Non-pigmented ciliary epithelial cell (primary cell): ENCODE results near the gene SLC6A13.
"Not testable (repeated sequence)": the region's sequence is repeated elsewhere in the genome, so short reads cannot be mapped to it uniquely, and the experiment has no call there.

Experiments used
- DNase-seq: peaks from one replicate; pipeline ENCODE4 v3.0.0-alpha.2; 2010; ENCODE audit warnings: low read depth

The SLC6A13 gene

DNA sequence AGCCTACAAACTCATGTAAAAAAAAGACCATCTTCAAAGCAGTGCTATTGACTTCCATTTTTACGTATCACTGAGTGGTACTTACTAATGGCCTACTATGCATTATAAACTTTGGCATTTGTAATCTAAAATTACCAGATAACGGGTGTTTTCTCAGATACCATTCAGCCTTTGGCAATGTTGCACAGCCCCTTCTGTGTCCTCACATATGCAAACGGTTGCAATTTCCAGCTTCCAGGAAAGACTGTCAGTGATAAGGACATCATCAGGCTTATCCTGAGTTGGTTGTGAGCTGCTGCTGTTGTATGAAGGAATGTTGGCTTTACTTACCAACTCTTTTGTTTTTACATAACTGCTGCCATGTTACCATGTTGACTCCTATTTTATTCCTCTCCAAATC lies 1.6 kb upstream of the SLC6A13 start:
- no peak for DNase-seq

- no peak for DNase-seq
Observed at GRCh38 chr12:263574-263973, 938 bp upstream of the SLC6A13 start.

GRCh38 chr12:262113-262512 lies 523 bp downstream of the SLC6A13 start:
- no peak for DNase-seq

DNA sequence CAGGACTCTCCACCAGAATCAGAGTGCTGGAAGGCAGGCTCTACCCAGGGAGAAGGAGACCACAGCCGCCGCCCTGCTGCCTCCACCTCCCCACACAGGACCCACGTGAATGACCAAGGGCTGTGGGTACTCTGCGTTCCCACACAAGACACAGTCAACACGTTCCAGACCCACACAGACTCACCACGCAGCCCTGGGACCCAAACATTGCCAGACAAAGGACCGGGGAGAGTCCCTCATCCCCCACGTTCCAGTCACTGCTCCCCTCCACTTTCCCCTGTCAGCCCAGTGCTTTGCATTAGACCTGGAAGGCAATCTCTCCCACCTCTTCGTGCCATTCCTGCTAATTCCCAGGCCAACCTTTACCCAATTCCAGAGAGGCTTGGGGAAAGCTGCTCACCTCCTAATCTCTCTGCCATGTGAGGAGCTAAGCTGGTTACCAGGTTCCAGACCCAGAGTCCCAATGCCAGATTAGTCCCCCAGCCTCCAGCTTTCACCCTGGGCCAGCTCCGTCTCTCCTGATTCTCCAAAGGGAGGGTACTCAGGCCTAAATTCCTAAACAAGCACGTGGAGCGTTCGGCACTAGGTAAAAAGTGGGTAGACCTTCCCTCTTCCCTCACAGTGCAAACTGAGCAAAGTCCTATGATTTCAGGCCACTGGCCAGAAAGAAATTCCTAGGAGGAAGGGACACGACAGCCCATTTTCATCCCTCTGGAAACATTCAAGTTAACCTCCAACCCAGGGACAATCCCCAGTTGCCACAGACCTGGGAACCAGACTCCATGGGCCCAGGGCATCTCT lies 4.9 kb downstream of the SLC6A13 start:
- DNase-seq, result no peak

DNA sequence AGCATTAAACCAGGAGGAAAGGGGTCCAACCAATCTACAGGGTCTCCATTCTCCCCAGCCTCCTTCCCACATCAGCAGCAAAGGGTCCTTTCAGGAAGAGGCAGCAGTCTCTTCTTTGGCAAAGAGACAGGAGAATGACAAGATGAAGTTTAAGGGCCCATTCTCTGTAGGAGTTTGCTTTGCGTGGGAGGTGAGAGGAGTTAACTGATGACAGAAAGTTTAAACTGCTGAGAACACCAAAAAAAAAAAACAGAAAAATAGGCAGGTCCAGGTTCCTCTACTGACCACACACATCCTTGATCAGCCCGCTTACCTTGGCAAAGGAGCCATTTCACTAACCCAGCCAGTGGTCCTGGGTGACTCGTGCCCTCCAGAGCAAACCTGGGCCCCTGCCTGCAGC lies 5.7 kb downstream of the SLC6A13 start:
- no peak for DNase-seq

GRCh38 chr12:256225-256624 lies 6.4 kb downstream of the SLC6A13 start:
- no peak for DNase-seq

- DNase-seq, result no peak
Observed at GRCh38 chr12:254912-255311, 7.7 kb downstream of the SLC6A13 start.

DNA sequence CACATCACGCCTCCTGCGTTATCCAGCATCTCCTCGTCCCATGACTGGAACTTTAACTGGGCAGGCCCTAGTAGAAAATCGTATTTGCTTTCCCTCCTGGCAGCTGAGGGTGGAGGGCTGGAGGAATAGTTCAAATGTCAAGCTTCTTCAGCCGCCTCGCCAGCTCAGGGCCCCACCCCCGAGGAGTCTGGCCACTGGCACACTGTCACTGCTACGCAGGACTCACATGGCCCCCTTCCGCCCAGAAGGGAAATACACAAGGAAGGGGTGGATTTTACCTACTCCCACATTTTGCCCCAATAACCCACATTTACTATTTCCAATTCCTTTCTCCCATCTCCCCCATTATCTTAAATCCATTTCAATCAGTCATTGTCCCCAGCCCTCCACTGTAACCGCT lies 8.6 kb downstream of the SLC6A13 start:
- no peak for DNase-seq

GRCh38 chr12:253116-253831 lies 9.4 kb downstream of the SLC6A13 start:
- DNase-seq, result no peak

GRCh38 chr12:252636-253035 lies 10.0 kb downstream of the SLC6A13 start:
- DNase-seq, result no peak

DNA sequence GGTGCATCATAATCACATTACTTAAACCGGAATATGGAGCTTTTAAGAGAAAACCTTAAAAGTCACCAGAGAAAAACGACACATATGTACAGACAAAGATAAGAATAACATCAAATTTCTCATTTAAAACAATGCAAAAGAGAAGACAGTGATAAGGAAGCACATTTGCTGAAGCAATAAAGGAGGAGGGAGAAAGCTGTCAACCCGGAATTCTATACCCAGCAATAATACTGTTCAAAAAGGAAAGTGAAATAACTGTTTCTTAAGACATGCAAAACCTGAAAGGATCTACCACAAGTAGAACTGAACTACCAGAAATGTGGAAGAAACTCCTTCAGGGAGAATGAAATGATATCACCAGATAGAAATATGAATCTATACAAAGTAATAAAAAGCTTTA lies 15.4 kb downstream of the SLC6A13 start:
- DNase-seq, result no peak

- no peak for DNase-seq
Observed at GRCh38 chr12:243381-243780, 19.3 kb downstream of the SLC6A13 start.

DNA sequence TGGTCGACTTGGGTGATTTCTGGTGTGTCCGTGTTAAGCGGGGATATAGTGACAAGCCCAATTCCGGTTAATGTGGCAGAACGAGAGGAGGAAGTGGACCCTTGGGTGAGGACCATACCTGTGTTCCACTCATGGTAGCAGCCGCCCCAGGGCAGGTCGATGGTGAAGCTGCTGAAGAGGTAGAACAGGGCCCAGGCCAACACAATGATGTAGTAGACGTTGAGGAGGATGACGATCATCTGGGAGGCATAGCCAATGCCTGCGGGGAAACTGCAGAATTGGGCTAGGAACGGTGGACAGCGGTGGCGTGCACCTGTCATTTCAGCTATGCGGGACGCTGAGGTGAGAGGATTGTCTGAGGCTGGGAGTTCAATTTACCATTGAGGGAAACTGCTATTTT lies 20.1 kb downstream of the SLC6A13 start:
- no peak for DNase-seq

- no peak for DNase-seq
Observed at GRCh38 chr12:241266-241665, 21.4 kb downstream of the SLC6A13 start.

GRCh38 chr12:240566-240965 lies 22.1 kb downstream of the SLC6A13 start:
- no peak for DNase-seq

DNA sequence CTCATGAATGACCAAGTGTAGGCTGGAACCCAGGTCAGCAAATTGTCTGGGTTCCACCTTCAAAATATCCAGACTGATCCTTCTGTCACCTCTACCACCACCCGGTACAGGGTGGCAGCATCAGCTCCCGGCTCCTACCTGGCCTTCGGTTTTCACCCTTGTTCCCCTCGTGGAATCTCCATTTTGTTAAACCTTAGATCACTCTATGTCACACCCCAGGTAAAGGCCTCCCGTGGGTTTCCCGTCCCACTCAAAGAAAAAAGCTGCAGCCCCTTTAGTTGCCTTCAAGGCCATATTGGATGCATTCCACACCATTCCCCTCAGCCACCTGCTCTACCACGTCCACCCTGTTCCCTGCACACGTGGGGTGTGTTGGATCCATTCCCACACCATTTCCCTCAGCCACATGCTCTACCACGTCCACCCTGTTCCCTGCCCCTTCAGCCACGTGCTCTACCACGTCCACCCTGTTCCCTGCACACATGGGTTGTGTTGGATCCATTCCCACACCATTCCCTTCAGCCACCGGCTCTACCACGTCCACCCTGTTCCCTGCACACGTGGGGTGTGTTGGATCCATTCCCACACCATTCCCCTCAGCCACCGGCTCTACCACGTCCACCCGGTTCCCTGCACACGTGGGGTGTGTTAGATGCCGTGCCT lies 23.8 kb downstream of the SLC6A13 start:
- no peak for DNase-seq

GRCh38 chr12:238116-238515 lies 24.5 kb downstream of the SLC6A13 start:
- DNase-seq, result no peak

DNA sequence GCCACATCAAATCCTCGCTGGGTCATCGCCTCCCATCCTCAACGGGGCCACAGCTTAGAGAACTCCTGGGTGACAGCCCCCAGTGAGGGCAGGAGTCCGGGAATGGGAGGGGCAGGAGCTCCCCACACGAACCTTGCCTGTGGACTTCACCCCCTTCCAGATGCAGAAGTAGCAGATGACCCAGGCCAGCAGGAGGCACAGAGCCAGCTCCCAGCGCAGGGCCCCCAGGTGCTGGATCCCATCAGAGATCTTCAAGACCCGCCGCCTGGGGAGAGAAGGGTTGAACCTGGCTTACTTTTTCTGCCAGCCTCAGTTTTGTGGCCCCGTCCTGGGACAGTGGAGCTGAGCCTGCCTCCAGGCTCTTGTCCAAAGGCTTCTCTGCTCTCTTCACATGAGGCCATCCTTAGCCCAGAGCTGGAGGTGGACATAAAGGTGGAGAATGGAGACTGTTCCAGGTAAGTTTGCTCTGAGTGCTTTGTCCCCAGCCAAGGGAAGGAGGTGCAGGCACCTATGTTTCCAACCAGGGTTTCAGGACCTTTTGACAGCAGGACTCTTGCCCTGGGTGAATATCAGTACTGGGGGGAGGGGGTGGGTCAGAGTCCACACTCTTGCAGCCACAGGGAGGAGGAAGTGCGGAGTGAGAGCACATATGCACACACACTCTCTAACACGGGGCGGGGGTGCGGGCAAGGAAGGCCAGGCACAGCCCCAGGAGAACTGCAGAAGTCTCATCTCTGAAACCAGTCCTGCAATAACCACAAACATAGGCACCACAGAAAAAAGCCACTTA lies 25.4 kb downstream of the SLC6A13 start:
- no peak for DNase-seq

DNA sequence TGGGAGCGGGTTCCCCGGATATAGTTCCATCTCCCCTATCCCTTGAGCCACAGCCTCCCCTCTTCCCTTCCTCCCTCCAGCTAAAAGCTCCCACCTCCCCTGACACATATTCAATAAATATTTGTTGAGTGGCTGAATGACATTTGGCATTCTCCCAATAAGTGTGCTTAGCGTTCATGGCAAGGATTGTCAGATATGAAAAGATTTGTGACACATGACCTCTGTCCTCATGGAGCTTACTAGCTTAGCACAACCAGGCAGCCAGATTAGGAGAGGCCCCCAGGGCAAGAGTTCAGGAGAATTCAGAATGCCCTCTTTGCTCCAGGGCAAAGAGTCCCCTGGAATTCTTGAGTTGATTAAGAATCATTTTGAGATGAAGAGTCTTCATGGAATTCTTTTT lies 26.2 kb downstream of the SLC6A13 start:
- DNase-seq, result no peak

GRCh38 chr12:235967-236366 lies 26.7 kb downstream of the SLC6A13 start:
- DNase-seq, result not testable (repeated sequence)

DNA sequence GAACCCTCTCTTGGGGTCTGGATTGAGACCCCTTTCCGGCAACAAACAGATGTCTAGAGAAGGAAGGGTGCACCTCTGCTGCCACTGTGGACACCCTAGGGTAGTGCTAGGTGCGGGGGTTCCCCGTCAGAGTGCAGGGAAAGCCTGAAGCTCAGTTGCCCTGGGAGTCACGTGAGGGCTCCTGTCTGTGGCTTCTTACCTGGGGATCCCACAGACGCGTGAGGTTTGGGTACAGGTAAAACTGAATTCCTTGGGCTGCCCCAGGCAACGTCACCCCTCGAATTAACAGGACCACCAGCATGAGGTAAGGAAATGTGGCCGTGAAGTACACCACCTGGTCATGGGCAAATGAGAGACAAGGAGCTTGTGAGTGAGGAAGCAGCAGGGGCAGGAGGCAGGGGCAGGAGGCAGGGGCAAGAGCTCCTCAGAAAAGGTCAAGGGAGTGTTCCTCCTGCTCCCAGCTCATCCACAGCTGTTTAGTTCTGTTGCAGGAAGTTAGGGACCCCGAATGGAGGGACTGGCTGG lies 27.7 kb downstream of the SLC6A13 start:
- no peak for DNase-seq

GRCh38 chr12:234019-234418 lies 28.6 kb downstream of the SLC6A13 start:
- no peak for DNase-seq
